ENCODE measurements around the gene MAEA. TPM values are rescaled to one million over a fixed set of nuclear protein-coding genes. Genes with fewer than 3 reads are reported as not detected.
"Not testable (repeated sequence)": the region's sequence is repeated elsewhere in the genome, so short reads cannot be mapped to it uniquely, and the experiment has no call there.

The MAEA gene
- total RNA-seq, 8 experiments from 2014 or later, result 28.5 to 80.7 (median 56.7) TPM

- Histone ChIP-seq H3K4me1 (replicated peaks in 1 of 2) (no peaks in the 10 kb centered on the region), H3K4me3 (no peak overlapping the region), H3K27ac (no peak overlapping the region)
- in situ Hi-C loops (cut with MboI; ENCODE audit: low pct_unique_long_range_greater_than_20kb in 2 of 9, low sequenced_read_pairs in 9 of 9, unreplicated experiment in 9 of 9), result no loop called here
- WGBS, 10 experiments, result 93 to 100% (median 100%) methylated on average over 2 to 7 of the region's 29 CpGs; no CpG with 5 or more reads in 5 of the 10 experiments
- no peak for ATAC-seq (replicated peaks in 6 of 8)
Observed at GRCh38 chr4:1317177-1318045, 27.7 kb downstream of the MAEA start.

- Histone ChIP-seq H3K27ac (no peak overlapping the region), H3K4me1 (replicated peaks in 1 of 2) (no peaks in the 10 kb centered on the region), H3K4me3 (no peak overlapping the region)
- in situ Hi-C loops (cut with MboI; ENCODE audit: low pct_unique_long_range_greater_than_20kb in 2 of 9, low sequenced_read_pairs in 9 of 9, unreplicated experiment in 9 of 9), result no loop called here
- 67 to 100% (median 100%) methylated on average over 1 to 2 of the region's 13 CpGs; no CpG with 5 or more reads in 7 of the 10 experiments for WGBS, 10 experiments
- ATAC-seq (replicated peaks in 6 of 8), result no peak
Observed at GRCh38 chr4:1318046-1318375, 28.3 kb downstream of the MAEA start.

- Histone ChIP-seq H3K4me1 (replicated peaks in 1 of 2) (no peaks in the 10 kb centered on the region), H3K4me3 (no peak overlapping the region), H3K27ac (no peak overlapping the region)
- no peak for ATAC-seq (replicated peaks in 6 of 8)
- 40 to 100% (median 94%) methylated on average over 1 to 12 of the region's 18 CpGs; no CpG with 5 or more reads in 2 of the 10 experiments for whole genome bisulfite sequencing, 10 experiments
- in situ Hi-C loops (cut with MboI; ENCODE audit: low pct_unique_long_range_greater_than_20kb in 2 of 9, low sequenced_read_pairs in 9 of 9, unreplicated experiment in 9 of 9), result no loop called here
Observed at GRCh38 chr4:1318488-1319213, 29.0 kb downstream of the MAEA start.

GRCh38 chr4:1321486-1321885 lies 31.8 kb downstream of the MAEA start:
- Histone ChIP-seq H3K27ac (no peak overlapping the region), H3K4me3 (no peak overlapping the region), H3K4me1 (replicated peaks in 1 of 2) (no peaks in the 10 kb centered on the region)
- 60 to 97% (median 80%) methylated on average over 1 to 8 of the region's 13 CpGs; no CpG with 5 or more reads in 2 of the 10 experiments for WGBS, 10 experiments
- ATAC-seq (replicated peaks in 6 of 8), result no peak
- in situ Hi-C loops (cut with MboI; ENCODE audit: low pct_unique_long_range_greater_than_20kb in 2 of 9, low sequenced_read_pairs in 9 of 9, unreplicated experiment in 9 of 9), result no loop called here

- in situ Hi-C loops (cut with MboI; ENCODE audit: low pct_unique_long_range_greater_than_20kb in 2 of 9, low sequenced_read_pairs in 9 of 9, unreplicated experiment in 9 of 9), result no loop called here
- H3K4me1 ChIP-seq (replicated peaks in 1 of 2), result no peaks in the 10 kb centered on the region
- no peak overlapping the region for H3K27ac ChIP-seq
- H3K4me3 ChIP-seq, result no peak overlapping the region
- WGBS, 10 experiments, result 93 to 100% (median 100%) methylated on average over 2 to 5 of the region's 18 CpGs; no CpG with 5 or more reads in 7 of the 10 experiments
- no peak for ATAC-seq (replicated peaks in 6 of 8)
Observed at GRCh38 chr4:1321946-1322650, 32.4 kb downstream of the MAEA start.

- WGBS, 10 experiments, result 92 to 100% (median 100%) methylated on average over 1 to 7 of the region's 8 CpGs; no CpG with 5 or more reads in 2 of the 10 experiments
- Histone ChIP-seq H3K4me1 (replicated peaks in 1 of 2) (no peaks in the 10 kb centered on the region), H3K27ac (no peak overlapping the region), H3K4me3 (no peak overlapping the region)
- ATAC-seq (replicated peaks in 6 of 8), result no peak
- in situ Hi-C loops (cut with MboI; ENCODE audit: low pct_unique_long_range_greater_than_20kb in 2 of 9, low sequenced_read_pairs in 9 of 9, unreplicated experiment in 9 of 9), result no loop called here
Observed at GRCh38 chr4:1323280-1323634, 33.6 kb downstream of the MAEA start.

GRCh38 chr4:1323635-1324442 lies 34.1 kb downstream of the MAEA start:
- H3K4me1 ChIP-seq (replicated peaks in 1 of 2), result no peaks in the 10 kb centered on the region
- ATAC-seq (replicated peaks in 6 of 8), result no peak
- H3K4me3 ChIP-seq, result no peak overlapping the region
- 50 to 100% (median 98%) methylated on average over 1 to 11 of the region's 11 CpGs for whole genome bisulfite sequencing, 10 experiments
- H3K27ac ChIP-seq, result no peak overlapping the region
- in situ Hi-C loops (cut with MboI; ENCODE audit: low pct_unique_long_range_greater_than_20kb in 2 of 9, low sequenced_read_pairs in 9 of 9, unreplicated experiment in 9 of 9), result no loop called here

GRCh38 chr4:1324443-1325175 lies 34.9 kb downstream of the MAEA start:
- H3K4me1 ChIP-seq (replicated peaks in 1 of 2); in situ Hi-C loops (cut with MboI; ENCODE audit: low pct_unique_long_range_greater_than_20kb in 2 of 9, low sequenced_read_pairs in 9 of 9, unreplicated experiment in 9 of 9); H3K27ac ChIP-seq; H3K4me3 ChIP-seq; ATAC-seq (replicated peaks in 6 of 8): not testable (repeated sequence)
- WGBS, 10 experiments, result 60 to 100% (median 93%) methylated on average over 1 to 16 of the region's 20 CpGs; no CpG with 5 or more reads in 1 of the 10 experiments

GRCh38 chr4:1325176-1325480 lies 35.4 kb downstream of the MAEA start:
- WGBS, 10 experiments, result 80 to 100% (median 99%) methylated on average over 1 to 7 of the region's 11 CpGs; no CpG with 5 or more reads in 6 of the 10 experiments
- no peak for ATAC-seq (replicated peaks in 6 of 8)
- Histone ChIP-seq H3K27ac (no peak overlapping the region), H3K4me1 (replicated peaks in 1 of 2) (no peaks in the 10 kb centered on the region), H3K4me3 (no peak overlapping the region)
- in situ Hi-C loops (cut with MboI; ENCODE audit: low pct_unique_long_range_greater_than_20kb in 2 of 9, low sequenced_read_pairs in 9 of 9, unreplicated experiment in 9 of 9), result no loop called here

- peak in 3 of 8 experiments; percentile 9 to 23 (median 20) for ATAC-seq (replicated peaks in 6 of 8)
- no peaks in the 10 kb centered on the region for H3K4me1 ChIP-seq (replicated peaks in 1 of 2)
- in situ Hi-C loops (cut with MboI; ENCODE audit: low pct_unique_long_range_greater_than_20kb in 2 of 9, low sequenced_read_pairs in 9 of 9, unreplicated experiment in 9 of 9), result no loop called here
- H3K4me3 ChIP-seq, result no peak overlapping the region
- H3K27ac ChIP-seq, result no peak overlapping the region
- WGBS, 10 experiments, result 71 to 100% (median 100%) methylated on average over 1 to 9 of the region's 35 CpGs; no CpG with 5 or more reads in 4 of the 10 experiments
Observed at GRCh38 chr4:1325681-1326635, 36.3 kb downstream of the MAEA start.

GRCh38 chr4:1326751-1327525 lies 37.2 kb downstream of the MAEA start:
- no peaks in the 10 kb centered on the region for H3K4me1 ChIP-seq (replicated peaks in 1 of 2)
- WGBS, 10 experiments, result 87 to 100% (median 95%) methylated on average over 1 to 4 of the region's 30 CpGs; no CpG with 5 or more reads in 7 of the 10 experiments
- peak in 1 of 8 experiments; percentile 34 for ATAC-seq (replicated peaks in 6 of 8)
- H3K27ac ChIP-seq, result no peak overlapping the region
- in situ Hi-C loops (cut with MboI; ENCODE audit: low pct_unique_long_range_greater_than_20kb in 2 of 9, low sequenced_read_pairs in 9 of 9, unreplicated experiment in 9 of 9), result no loop called here
- H3K4me3 ChIP-seq, result no peak overlapping the region

All from motor neuron (in vitro differentiated cells).